Adrenal gland (tissue), 12 donors: ENCODE measurements around the gene C12orf42. TPM values are rescaled to one million over a fixed set of nuclear protein-coding genes. Genes with fewer than 3 reads are reported as not detected.
"Not testable (repeated sequence)": the region's sequence is repeated elsewhere in the genome, so short reads cannot be mapped to it uniquely, and the experiment has no call there.

ENCODE experiments used
- DNase-seq, 7 donors: peaks; one replicate each; pipeline ENCODE4 v3.0.0-alpha.2; 2019 to 2020
- H3K27ac ChIP-seq, 5 donors: fragments of 200-600 bp; sonication (generic) in 4 of 5; 1 replicate in 3 of 5; 2 replicates in 2 of 5; pipeline versions ENCODE4 v1.5.1 to v1.8.0; 2016 to 2020; ENCODE audit warnings: mild to moderate bottlenecking in 1 of 5
- H3K27me3 ChIP-seq: fragments of 200-600 bp; 2 replicates; pipeline ENCODE4 v1.8.0; 2021
- H3K36me3 ChIP-seq, 2 donors: fragments of 200-600 bp; replicated peaks in 1 of 2; 1 replicate in 1 of 2; 2 replicates in 1 of 2; pipeline versions ENCODE4 v1.5.1 to v1.8.0; 2018 to 2022
- H3K4me1 ChIP-seq, 2 donors: fragments of 200-600 bp; replicated peaks in 1 of 2; 1 replicate in 1 of 2; 2 replicates in 1 of 2; pipeline versions ENCODE4 v1.5.1 to v1.8.0; 2018 to 2021
- H3K4me3 ChIP-seq, 4 donors: fragments of 200-600 bp; sonication (generic) in 3 of 4; one replicate each; pipeline ENCODE4 v1.5.1; 2016 to 2018
- H3K9me3 ChIP-seq, 3 donors: fragments of 200-600 bp; sonication (generic) in 1 of 3; replicated peaks in 1 of 3; 1 replicate in 2 of 3; 2 replicates in 1 of 3; pipeline versions ENCODE4 v1.5.1 to v1.8.0; 2016 to 2021
- CTCF ChIP-seq, 6 experiments: fragments of 450-650 bp in 4 of 6; fragments of 200-600 bp in 2 of 6; sonication (generic) in 1 of 6; IDR thresholded peaks; 1 replicate in 5 of 6; 2 replicates in 1 of 6; pipeline versions ENCODE4 v1.5.1 to v1.8.0; 2016 to 2021; ENCODE audit warnings: antibody characterized with exemption in 6 of 6, mild to moderate bottlenecking in 2 of 6, moderate library complexity in 1 of 6
- POLR2A ChIP-seq, 2 donors: fragments of 450-650 bp; IDR thresholded peaks; one replicate each; pipeline ENCODE4 v1.6.1; 2017; ENCODE audit warnings: antibody characterized with exemption in 2 of 2, mild to moderate bottlenecking in 2 of 2, moderate library complexity in 1 of 2
- WGBS, 4 donors: extraction: QIAGEN DNeasy Blood & Tissue Kit in 2 of 4; methylation state at CpG; one replicate each; pipeline versions ENCODE4 v1.1.5 to v1.1.7; 2013 to 2017; 5-methylcytosine and 5-hydroxymethylcytosine counted together
- intact Hi-C, 2 donors: fragments of 100-400 bp; cut with DNase I; formaldehyde crosslinking; loops; one replicate each; pipeline versions ENCODE4 v1.14.1 to v1.15.0; 2022 to 2023
- polyA plus RNA-seq, 3 donors: library from polyadenylated mRNA; stranded (reverse); fragments of 200-250 nt in 2 of 3; fragments of 350-450 nt in 1 of 3; fragmentation: Illumina TruSeq in 1 of 3; extraction: RNeasy Lipid Tissue Mini Kit (QIAGEN cat#74804) in 1 of 3; gene quantifications; one replicate each; pipeline ENCODE4 v1.2.3, GENCODE V29; 2013 to 2014
- total RNA-seq, 9 donors: library from RNA; depleted of rRNA in 4 of 9; stranded (reverse); fragments of >200 nt in 4 of 9; fragments of 120-200 nt in 1 of 9; fragmentation: NEBNext Ultra II Directional in 1 of 9; extraction: Animal tissue kit (Norgen Biotek cat#: 25700) in 1 of 9; gene quantifications; one replicate each; pipeline versions ENCODE4 v1.1.0 to v1.2.4, GENCODE V29; 2013 to 2023
- donor health status: healthy with polysubstance abuse.
- donor health status: Bipolar disorder and iron deficiency.
- donor health status: DM: yes; HTN: yes; CAD: no.
- donor health status: DM: no; HTN: no; CAD: no.
- donor health status: DM: no; HTN: no; CAD: no.
- donor health status: DM: yes; HTN: yes; CAD: no.

Gene C12orf42
- total and polyA plus RNA-seq, 12 donors: 0.07 TPM; not detected in 11

DNA sequence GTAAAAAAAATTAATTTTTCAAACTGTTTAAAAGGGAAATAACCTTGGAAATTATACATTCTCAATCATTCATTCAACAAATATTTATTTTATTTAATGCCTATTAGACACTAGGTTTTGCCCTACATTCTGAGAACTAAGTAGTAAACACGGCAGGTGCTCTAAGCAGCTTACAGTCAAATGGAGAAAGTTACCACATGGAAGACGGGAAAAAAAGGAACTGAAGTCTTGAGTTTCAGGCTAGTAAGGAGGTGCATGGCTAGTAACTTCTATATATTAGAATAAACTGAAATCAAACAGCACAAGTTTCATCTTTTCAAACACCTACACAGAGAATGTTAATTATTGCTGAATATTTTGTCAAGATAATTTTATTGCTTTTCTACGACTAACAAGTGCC, 52.9 kb downstream of the C12orf42 start:
- Histone ChIP-seq H3K27me3 (no peaks in the 10 kb centered on the region), H3K4me3 (no peak overlapping the region), H3K4me1 (no peaks in the 10 kb centered on the region), H3K27ac (no peak overlapping the region), H3K9me3 (no peaks in the 10 kb centered on the region), H3K36me3 (no peaks in the 10 kb centered on the region)
- TF ChIP-seq POLR2A (IDR thresholded peaks at IDR 0.05) (no peak), CTCF (IDR thresholded peaks at IDR 0.05) (no peak)
- intact Hi-C loops: no loop called here
- 47 to 63% (median 52%) methylated on average over 3 of the region's 3 CpGs for WGBS, 4 donors
- DNase-seq: no peak

DNA sequence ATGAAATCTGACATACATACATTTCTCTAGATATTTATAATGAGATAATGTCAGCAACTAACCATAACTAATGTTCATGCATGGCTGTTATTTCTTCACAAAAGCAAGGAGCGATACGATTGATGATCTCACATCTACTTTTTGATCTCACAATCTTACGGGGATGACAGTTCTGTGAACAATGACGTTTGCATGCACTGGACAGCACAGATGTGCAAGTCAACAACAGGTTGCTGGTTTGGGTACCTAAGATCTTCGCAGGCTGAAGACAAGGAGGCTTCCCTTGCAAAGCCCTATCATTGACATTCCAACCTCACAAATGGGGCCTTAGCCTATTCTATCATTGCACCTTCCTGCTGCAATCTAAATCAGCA, 53.6 kb downstream of the C12orf42 start:
- Histone ChIP-seq H3K4me3 (no peak overlapping the region), H3K9me3 (no peaks in the 10 kb centered on the region), H3K36me3 (no peaks in the 10 kb centered on the region), H3K27me3 (no peaks in the 10 kb centered on the region), H3K27ac (no peak overlapping the region), H3K4me1 (no peaks in the 10 kb centered on the region)
- WGBS, 4 donors: 65 to 79% (median 71%) methylated on average over 5 of the region's 5 CpGs
- intact Hi-C loops: no loop called here
- DNase-seq: no peak
- TF ChIP-seq POLR2A (IDR thresholded peaks at IDR 0.05): no peak
- TF ChIP-seq CTCF (IDR thresholded peaks at IDR 0.05): no peak

- intact Hi-C loops: no loop called here
- no peaks in the 10 kb centered on the region for H3K9me3 ChIP-seq
- H3K4me1 ChIP-seq: no peaks in the 10 kb centered on the region
- H3K36me3 ChIP-seq: no peaks in the 10 kb centered on the region
- H3K27ac ChIP-seq: no peak overlapping the region
- DNase-seq: no peak
- no peaks in the 10 kb centered on the region for H3K27me3 ChIP-seq
- TF ChIP-seq CTCF (IDR thresholded peaks at IDR 0.05): no peak
- no peak for TF ChIP-seq POLR2A (IDR thresholded peaks at IDR 0.05)
- 46 to 54% (median 51%) methylated on average over 1 of the region's 1 CpG for WGBS, 4 donors
- no peak overlapping the region for H3K4me3 ChIP-seq
Measured at GRCh38 chr12:103441437-103442181, 54.2 kb downstream of the C12orf42 start.

GRCh38 chr12:103434165-103435105, 61.3 kb downstream of the C12orf42 start:
- DNase-seq, H3K27ac ChIP-seq, H3K27me3 ChIP-seq, H3K4me1 ChIP-seq, H3K4me3 ChIP-seq, intact Hi-C loops, H3K9me3 ChIP-seq, H3K36me3 ChIP-seq: not testable (repeated sequence)
- 67 to 78% (median 76%) methylated on average over 22 to 29 of the region's 33 CpGs for WGBS, 4 donors
